Uterus (tissue), 4 donors: ENCODE measurements around the gene PDP2. TPM values are rescaled to one million over a fixed set of nuclear protein-coding genes. Genes with fewer than 3 reads are reported as not detected.
"Not testable (repeated sequence)": the region's sequence is repeated elsewhere in the genome, so short reads cannot be mapped to it uniquely, and the experiment has no call there.

Experiments
- DNase-seq, 2 donors: peaks; one replicate each; pipeline ENCODE4 v3.0.0-alpha.2; 2019 to 2020
- H3K27ac ChIP-seq, 2 donors: fragments of 200-600 bp; sonication (generic); 1 replicate in 1 of 2; 2 replicates in 1 of 2; pipeline ENCODE4 v1.5.1; 2016 to 2018
- H3K27me3 ChIP-seq, 2 donors: fragments of 200-600 bp; sonication (generic); one replicate each; pipeline ENCODE4 v1.5.1; 2018 to 2019; ENCODE audit warnings: control low read depth in 1 of 2
- H3K36me3 ChIP-seq, 2 donors: fragments of 200-600 bp; sonication (generic); one replicate each; pipeline ENCODE4 v1.5.1; 2019; ENCODE audit warnings: control low read depth in 1 of 2
- H3K4me1 ChIP-seq, 2 donors: fragments of 200-600 bp; sonication (generic); one replicate each; pipeline ENCODE4 v1.5.1; 2018 to 2019; ENCODE audit warnings: control low read depth in 1 of 2
- H3K4me3 ChIP-seq, 2 donors: fragments of 200-600 bp; sonication (generic); 1 replicate in 1 of 2; 2 replicates in 1 of 2; pipeline ENCODE4 v1.5.1; 2018 to 2019; ENCODE audit warnings: mild to moderate bottlenecking in 1 of 2
- H3K9me3 ChIP-seq, 2 donors: fragments of 200-600 bp; sonication (generic); one replicate each; pipeline ENCODE4 v1.5.1; 2019; ENCODE audit warnings: control low read depth in 1 of 2
- CTCF ChIP-seq, 4 experiments: fragments of 200-600 bp in 2 of 4; fragments of 450-650 bp in 2 of 4; sonication (generic) in 2 of 4; IDR thresholded peaks; one replicate each; pipeline ENCODE4 v1.5.1; 2016 to 2019; ENCODE audit warnings: antibody characterized with exemption in 4 of 4, mild to moderate bottlenecking in 2 of 4, moderate library complexity in 1 of 4
- POLR2A ChIP-seq, 2 donors: fragments of 450-650 bp; IDR thresholded peaks; one replicate each; pipeline ENCODE4 v1.6.1; 2016; ENCODE audit warnings: antibody characterized with exemption in 2 of 2, mild to moderate bottlenecking in 1 of 2, moderate library complexity in 1 of 2
- intact Hi-C: fragments of 100-400 bp; cut with DNase I; formaldehyde crosslinking; loops from one replicate; pipeline ENCODE4 v1.15.1; 2023; ENCODE audit warnings: low total_unique reads
- total RNA-seq, 4 donors: library from RNA; depleted of rRNA in 3 of 4; stranded (reverse); fragments of >200 nt in 3 of 4; gene quantifications; one replicate each; pipeline versions ENCODE4 v1.1.0 to v1.2.4, GENCODE V29; 2014 to 2023
- donor health status: DM: yes; HTN: yes; CAD: no.

The PDP2 gene
- total RNA-seq, 4 donors from 2014 or later = 0.77 to 20.5 (median 6.3) TPM

- Histone ChIP-seq H3K27ac (no peak overlapping the region), H3K36me3 (no peaks in the 10 kb centered on the region), H3K9me3 (no peaks in the 10 kb centered on the region), H3K4me3 (no peak overlapping the region), H3K4me1 (peaks cover 4 to 7% of the 10 kb centered on the region in 2 donors), H3K27me3 (no peaks in the 10 kb centered on the region)
- TF ChIP-seq POLR2A (IDR thresholded peaks at IDR 0.05) (no peak), CTCF (IDR thresholded peaks at IDR 0.05) (no peak)
- intact Hi-C loops = no loop called here
- DNase-seq = no peak
These were observed 15.3 kb downstream of the PDP2 start for GRCh38 chr16:66895689-66895979.

GRCh38 chr16:66895999-66896398, 15.7 kb downstream of the PDP2 start:
- no peaks in the 10 kb centered on the region for H3K9me3 ChIP-seq
- intact Hi-C loops = no loop called here
- TF ChIP-seq POLR2A (IDR thresholded peaks at IDR 0.05) = no peak
- H3K27ac ChIP-seq = no peak overlapping the region
- no peaks in the 10 kb centered on the region for H3K36me3 ChIP-seq
- no peak overlapping the region for H3K4me3 ChIP-seq
- no peaks in the 10 kb centered on the region for H3K27me3 ChIP-seq
- no peak for DNase-seq
- H3K4me1 ChIP-seq = peaks cover 4 to 7% of the 10 kb centered on the region in 2 donors

GRCh38 chr16:66896682-66897081, 16.4 kb downstream of the PDP2 start:
- intact Hi-C loops, H3K27ac ChIP-seq: not testable (repeated sequence)

GRCh38 chr16:66898207-66898606, 17.9 kb downstream of the PDP2 start:
- Histone ChIP-seq H3K27ac (peak overlapping the region; percentile 83 to 90), H3K4me3 (no peak overlapping the region), H3K36me3 (no peaks in the 10 kb centered on the region), H3K9me3 (no peaks in the 10 kb centered on the region), H3K27me3 (no peaks in the 10 kb centered on the region), H3K4me1 (peaks cover 4 to 7% of the 10 kb centered on the region in 2 donors)
- TF ChIP-seq CTCF (IDR thresholded peaks at IDR 0.05) (no peak), POLR2A (IDR thresholded peaks at IDR 0.05) (no peak)
- no peak for DNase-seq
- intact Hi-C loops = no loop called here

More at GRCh38 chr16:66896682-66897081, 16.4 kb downstream of the PDP2 start:
- not testable (repeated sequence) for H3K36me3 ChIP-seq, DNase-seq, H3K4me1 ChIP-seq, H3K4me3 ChIP-seq, H3K27me3 ChIP-seq, H3K9me3 ChIP-seq

GRCh38 chr16:66898933-66899309, 18.6 kb downstream of the PDP2 start:
- Histone ChIP-seq H3K9me3 (no peaks in the 10 kb centered on the region), H3K27ac (peak overlapping the region; percentile 83 to 90), H3K4me3 (no peak overlapping the region), H3K4me1 (peaks cover 4 to 7% of the 10 kb centered on the region in 2 donors), H3K36me3 (no peaks in the 10 kb centered on the region), H3K27me3 (no peaks in the 10 kb centered on the region)
- DNase-seq = no peak
- TF ChIP-seq POLR2A (IDR thresholded peaks at IDR 0.05) = no peak
- TF ChIP-seq CTCF (IDR thresholded peaks at IDR 0.05) = no peak
- intact Hi-C loops = no loop called here

- Histone ChIP-seq H3K27ac (peak overlapping the region; percentile 83 to 90), H3K36me3 (no peaks in the 10 kb centered on the region), H3K27me3 (no peaks in the 10 kb centered on the region), H3K4me1 (peaks cover 4 to 7% of the 10 kb centered on the region in 2 donors), H3K4me3 (no peak overlapping the region), H3K9me3 (no peaks in the 10 kb centered on the region)
- no peak for DNase-seq
- TF ChIP-seq CTCF (IDR thresholded peaks at IDR 0.05) (peak in 1 of 4 experiments; percentile 15), POLR2A (IDR thresholded peaks at IDR 0.05) (no peak)
- intact Hi-C loops = no loop called here
These were observed 19.1 kb downstream of the PDP2 start for GRCh38 chr16:66899310-66899944.
